Mucosa of rectum (tissue), 2 donors: ENCODE results near the gene KRT72.

Experiments used
- H3K27ac ChIP-seq, 2 donors: one replicate each; pipeline ENCODE4 v1.7.0; 2013; ENCODE audit warnings: inconsistent platforms in 2 of 2, low read depth in 2 of 2, low read length in 2 of 2
- H3K27me3 ChIP-seq, 2 donors: one replicate each; pipeline ENCODE4 v1.7.0; 2013; ENCODE audit warnings: low read length in 2 of 2; ENCODE audit not compliant: control insufficient read depth in 2 of 2, insufficient read depth in 2 of 2
- H3K36me3 ChIP-seq, 2 donors: one replicate each; pipeline ENCODE4 v1.7.0; 2013; ENCODE audit warnings: low read length in 2 of 2; ENCODE audit not compliant: control insufficient read depth in 2 of 2, insufficient read depth in 2 of 2
- H3K4me1 ChIP-seq, 2 donors: one replicate each; pipeline ENCODE4 v1.7.0; 2013; ENCODE audit warnings: low read length in 2 of 2, mild to moderate bottlenecking in 1 of 2; ENCODE audit not compliant: control insufficient read depth in 2 of 2, insufficient read depth in 2 of 2
- H3K4me3 ChIP-seq, 2 donors: one replicate each; pipeline ENCODE4 v1.7.0; 2013; ENCODE audit warnings: low read length in 2 of 2
- H3K9ac ChIP-seq, 2 donors: one replicate each; pipeline ENCODE4 v1.7.0; 2013; ENCODE audit warnings: low read length in 2 of 2, low read depth in 1 of 2, mild to moderate bottlenecking in 1 of 2
- H3K9me3 ChIP-seq, 2 donors: one replicate each; pipeline ENCODE4 v1.7.0; 2013; ENCODE audit warnings: low read length in 2 of 2; ENCODE audit not compliant: control insufficient read depth in 2 of 2
- donor health status: healthy.
- donor health status: Normal muscosa, but diverticular disease.

Gene KRT72

DNA sequence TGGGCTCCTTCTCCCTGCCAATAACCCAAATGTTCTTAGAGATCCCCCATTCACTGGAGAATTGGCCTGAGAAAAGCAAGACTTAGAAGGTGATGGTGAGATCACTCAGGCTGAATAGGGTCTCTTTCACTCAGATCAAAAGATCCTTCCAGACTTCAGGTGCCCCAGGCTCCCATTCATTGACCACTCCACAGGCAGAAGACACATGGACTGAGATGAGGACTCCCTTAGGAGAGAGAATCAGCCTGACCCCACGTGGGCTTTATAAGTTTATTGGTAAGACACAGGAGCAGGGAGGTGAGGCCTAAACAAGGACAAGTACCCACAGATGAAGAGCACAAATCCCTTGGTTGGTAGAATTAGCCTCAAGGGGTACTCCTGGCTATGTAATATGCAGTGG, 6.1 kb upstream of the KRT72 start:
- Histone ChIP-seq H3K27me3 (peaks cover 3 to 4% of the 10 kb centered on the region in 2 donors), H3K27ac (no peak overlapping the region)

DNA sequence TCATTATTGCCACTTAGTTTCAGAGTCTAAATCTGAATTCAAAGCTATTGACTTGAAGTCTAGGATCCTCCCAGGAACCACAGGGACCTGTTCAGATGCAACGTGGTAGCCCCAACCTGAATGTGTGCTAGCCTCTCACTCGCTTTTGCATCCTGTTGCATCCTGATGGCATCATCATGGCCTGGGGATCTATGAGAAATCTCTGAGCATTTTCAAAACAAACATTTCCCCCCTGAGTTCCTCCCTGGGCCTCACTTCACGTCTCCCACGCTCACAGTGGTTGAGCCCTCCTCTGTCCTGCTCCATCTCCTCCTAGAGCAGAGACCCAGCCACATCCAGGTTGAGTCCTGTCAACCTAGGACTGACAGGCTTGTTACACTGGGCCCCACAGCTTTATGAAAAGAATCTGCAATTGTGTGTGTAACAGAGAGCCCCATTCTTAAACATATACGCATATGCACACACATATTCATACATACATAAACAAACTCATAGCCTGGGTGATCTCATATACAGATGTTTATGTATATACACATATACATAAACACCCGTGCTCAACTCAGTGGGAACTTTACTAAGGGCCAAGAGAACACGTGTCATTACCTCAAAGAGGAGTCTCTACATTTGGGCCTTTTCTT, 5.4 kb upstream of the KRT72 start:
- H3K9ac ChIP-seq = no peak overlapping the region
- no peaks in the 10 kb centered on the region for H3K4me1 ChIP-seq
- no peak overlapping the region for H3K27ac ChIP-seq
- H3K27me3 ChIP-seq = peaks cover 4 to 9% of the 10 kb centered on the region in 2 donors
- H3K36me3 ChIP-seq = no peaks in the 10 kb centered on the region
- no peak overlapping the region for H3K4me3 ChIP-seq
- no peaks in the 10 kb centered on the region for H3K9me3 ChIP-seq

More for the DNA sequence above, 6.1 kb upstream of the KRT72 start:
- Histone ChIP-seq H3K4me3 (no peak overlapping the region), H3K4me1 (no peaks in the 10 kb centered on the region), H3K36me3 (no peaks in the 10 kb centered on the region), H3K9ac (no peak overlapping the region), H3K9me3 (no peaks in the 10 kb centered on the region)

DNA sequence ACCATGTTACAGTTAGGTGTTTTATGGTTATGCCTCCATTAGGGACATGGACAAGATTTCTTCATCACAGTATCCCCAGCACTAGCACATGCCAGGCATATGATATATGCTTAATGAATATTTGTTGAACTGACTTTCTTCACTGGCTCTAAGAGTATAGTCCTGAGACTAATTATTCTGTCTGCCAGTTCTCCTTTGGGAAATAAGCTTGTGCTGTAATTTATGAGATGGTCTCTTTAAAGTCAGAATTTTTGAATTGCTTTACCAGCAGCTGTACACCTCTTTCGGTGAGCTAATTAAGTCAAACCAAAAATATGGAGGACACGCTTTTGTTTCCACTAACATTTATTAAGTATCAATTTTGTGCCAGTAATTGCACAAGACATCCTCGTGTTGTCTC, 4.8 kb upstream of the KRT72 start:
- H3K27me3 ChIP-seq = peaks cover 7 to 13% of the 10 kb centered on the region in 2 donors
- no peaks in the 10 kb centered on the region for H3K36me3 ChIP-seq
- H3K4me3 ChIP-seq = no peak overlapping the region
- H3K9ac ChIP-seq = no peak overlapping the region
- H3K27ac ChIP-seq = no peak overlapping the region
- no peaks in the 10 kb centered on the region for H3K9me3 ChIP-seq
- no peaks in the 10 kb centered on the region for H3K4me1 ChIP-seq

GRCh38 chr12:52605542-52605941, 4.3 kb upstream of the KRT72 start:
- Histone ChIP-seq H3K27me3 (peaks cover 9 to 11% of the 10 kb centered on the region in 2 donors), H3K27ac (no peak overlapping the region), H3K4me1 (no peaks in the 10 kb centered on the region), H3K9ac (no peak overlapping the region), H3K9me3 (no peaks in the 10 kb centered on the region), H3K36me3 (no peaks in the 10 kb centered on the region), H3K4me3 (no peak overlapping the region)

- Histone ChIP-seq H3K36me3 (no peaks in the 10 kb centered on the region), H3K4me3 (no peak overlapping the region), H3K4me1 (no peaks in the 10 kb centered on the region), H3K27ac (no peak overlapping the region), H3K9ac (no peak overlapping the region), H3K27me3 (peaks cover 11 to 12% of the 10 kb centered on the region in 2 donors), H3K9me3 (no peaks in the 10 kb centered on the region)
Observed at GRCh38 chr12:52604859-52605258, 3.6 kb upstream of the KRT72 start.

GRCh38 chr12:52603314-52603713, 2.1 kb upstream of the KRT72 start:
- H3K9ac ChIP-seq = no peak overlapping the region
- peaks cover 17 to 18% of the 10 kb centered on the region in 2 donors for H3K27me3 ChIP-seq
- no peak overlapping the region for H3K4me3 ChIP-seq
- no peaks in the 10 kb centered on the region for H3K4me1 ChIP-seq
- H3K27ac ChIP-seq = no peak overlapping the region
- H3K36me3 ChIP-seq = no peaks in the 10 kb centered on the region
- no peaks in the 10 kb centered on the region for H3K9me3 ChIP-seq

DNA sequence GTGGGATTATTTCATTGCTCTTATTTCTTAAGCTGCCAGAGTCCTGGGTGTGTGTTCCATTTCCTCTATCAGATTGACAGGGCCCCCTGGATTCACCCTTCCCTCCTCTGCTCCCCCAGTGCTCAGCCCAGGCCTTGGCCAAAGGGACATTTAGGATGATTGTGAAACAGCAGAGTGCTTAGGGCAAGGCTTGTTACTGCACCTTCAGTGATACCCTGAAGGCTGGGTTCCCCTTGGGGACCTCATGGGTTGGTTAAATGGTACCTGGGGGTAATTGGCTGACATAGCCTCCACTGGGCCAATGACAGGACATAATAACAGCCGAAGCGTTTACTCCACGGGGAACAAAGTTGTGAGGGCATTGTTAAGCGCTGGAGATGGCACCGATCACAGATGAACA, 1.3 kb upstream of the KRT72 start:
- H3K9me3 ChIP-seq = no peaks in the 10 kb centered on the region

GRCh38 chr12:52601671-52602070, 408 bp upstream of the KRT72 start:
- H3K27me3 ChIP-seq = peaks cover 17 to 18% of the 10 kb centered on the region in 2 donors
- H3K4me1 ChIP-seq = no peaks in the 10 kb centered on the region

More for the DNA sequence above, 1.3 kb upstream of the KRT72 start:
- H3K4me3 ChIP-seq = no peak overlapping the region
- peaks cover 17 to 18% of the 10 kb centered on the region in 2 donors for H3K27me3 ChIP-seq
- no peaks in the 10 kb centered on the region for H3K4me1 ChIP-seq
- H3K36me3 ChIP-seq = no peaks in the 10 kb centered on the region
- no peak overlapping the region for H3K9ac ChIP-seq
- H3K27ac ChIP-seq = no peak overlapping the region

GRCh38 chr12:52600475-52600874, 788 bp downstream of the KRT72 start:
- Histone ChIP-seq H3K36me3 (no peaks in the 10 kb centered on the region), H3K27ac (no peak overlapping the region), H3K27me3 (peaks cover 17 to 18% of the 10 kb centered on the region in 2 donors), H3K4me3 (no peak overlapping the region), H3K9me3 (no peaks in the 10 kb centered on the region), H3K4me1 (no peaks in the 10 kb centered on the region), H3K9ac (no peak overlapping the region)

More at GRCh38 chr12:52601671-52602070, 408 bp upstream of the KRT72 start:
- Histone ChIP-seq H3K9me3 (no peaks in the 10 kb centered on the region), H3K9ac (no peak overlapping the region), H3K36me3 (no peaks in the 10 kb centered on the region), H3K4me3 (no peak overlapping the region), H3K27ac (no peak overlapping the region)

DNA sequence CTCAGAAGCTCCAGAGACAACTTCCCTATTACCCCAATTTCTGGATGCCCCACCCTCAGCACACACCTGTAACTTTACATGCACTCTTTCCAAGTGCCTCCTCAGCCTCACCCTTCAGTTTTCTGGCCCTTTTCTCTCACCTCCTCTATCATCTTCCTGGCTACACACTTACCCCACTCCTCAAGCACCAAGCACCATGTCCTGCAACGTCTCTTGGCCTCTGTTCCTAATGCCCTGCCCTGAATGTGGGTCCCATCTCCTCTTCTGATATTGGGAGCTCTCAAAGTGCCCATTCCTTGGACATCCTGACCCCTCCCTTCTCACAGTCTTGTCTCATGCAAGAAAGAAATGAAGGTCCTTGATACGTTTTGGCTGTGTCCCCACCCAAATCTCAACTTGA, 1.2 kb downstream of the KRT72 start:
- H3K4me1 ChIP-seq = no peaks in the 10 kb centered on the region
- H3K9ac ChIP-seq = no peak overlapping the region
- peaks cover 17 to 18% of the 10 kb centered on the region in 2 donors for H3K27me3 ChIP-seq
- no peaks in the 10 kb centered on the region for H3K36me3 ChIP-seq
- H3K9me3 ChIP-seq = no peaks in the 10 kb centered on the region
- no peak overlapping the region for H3K4me3 ChIP-seq
- no peak overlapping the region for H3K27ac ChIP-seq
